Measurements from ENCODE around the gene PRR15L. TPM values are rescaled to one million over a fixed set of nuclear protein-coding genes. Genes with fewer than 3 reads are reported as not detected.

PRR15L gene
- polyA plus RNA-seq, 4 donors, result 17.4 to 23.6 (median 22.0) TPM

- no peak for DNase-seq (ENCODE audit: low read depth in 4 of 4, low spot score in 3 of 4)
These were observed 49.6 kb downstream of the PRR15L start for GRCh38 chr17:47907932-47908562.

GRCh38 chr17:47906443-47906842, 51.2 kb downstream of the PRR15L start:
- no peak for DNase-seq (ENCODE audit: low read depth in 4 of 4, low spot score in 3 of 4)

- no peak for DNase-seq (ENCODE audit: low read depth in 4 of 4, low spot score in 3 of 4)
These were observed 52.4 kb downstream of the PRR15L start for GRCh38 chr17:47905221-47905733.

DNA sequence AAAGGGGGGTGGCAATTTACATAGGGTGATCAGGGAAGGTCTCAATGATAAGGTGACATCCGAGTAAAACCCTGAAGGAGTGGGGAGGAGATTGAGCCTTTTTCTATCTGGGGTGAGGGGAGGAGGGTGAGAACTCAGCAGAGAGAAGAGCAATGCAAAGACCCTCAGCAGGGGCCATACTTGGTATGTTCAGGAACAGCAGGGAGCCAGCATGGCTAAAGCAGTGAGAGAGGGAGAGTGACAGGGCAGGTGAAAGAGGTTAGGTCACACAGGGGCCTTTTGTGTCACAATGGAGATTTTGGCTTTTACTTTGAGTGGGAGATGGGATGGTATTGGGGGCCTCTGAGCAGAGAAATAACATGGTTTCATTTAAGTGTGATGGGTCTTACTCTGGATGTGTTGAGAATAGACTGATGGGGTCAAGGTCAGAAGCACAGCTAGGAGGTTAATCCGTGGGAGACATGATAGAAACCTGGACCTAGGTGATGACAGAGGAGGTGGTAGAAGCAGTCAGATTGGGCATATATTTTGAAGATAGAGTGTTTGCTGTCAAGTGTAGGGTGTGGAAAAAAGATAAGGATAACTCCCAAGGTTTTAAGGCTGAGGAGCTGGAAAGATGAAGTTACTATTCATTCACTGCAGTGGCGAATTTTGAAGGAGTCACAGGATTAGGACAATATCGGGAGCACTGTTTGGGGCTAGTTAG, 55.5 kb downstream of the PRR15L start:
- no peak for DNase-seq (ENCODE audit: low read depth in 4 of 4, low spot score in 3 of 4)

Other genes starting within 250 kb of the PRR15L start
- gene TBX21, start 224.6 kb downstream of the PRR15L start, polyA plus RNA-seq (ENCODE audit: insufficient read length in 4 of 4), result under 1 TPM; 0.05 to 0.37 (median 0.11) TPM
- 10 to 100 TPM; 11.4 to 14.1 (median 11.9) TPM for gene OSBPL7, start 136.1 kb downstream of the PRR15L start, polyA plus RNA-seq (ENCODE audit: insufficient read length in 4 of 4)
- 10 to 100 TPM; 54.5 to 63.0 (median 55.7) TPM for gene MRPL10, start 126.3 kb downstream of the PRR15L start, polyA plus RNA-seq (ENCODE audit: insufficient read length in 4 of 4)
- 1 to 10 TPM; 1.8 to 2.6 (median 2.3) TPM for gene LRRC46, start 126.2 kb downstream of the PRR15L start, polyA plus RNA-seq (ENCODE audit: insufficient read length in 4 of 4)
- 10 to 100 TPM; 42.4 to 62.5 (median 60.2) TPM for gene SCRN2, start 116.6 kb downstream of the PRR15L start, polyA plus RNA-seq (ENCODE audit: insufficient read length in 4 of 4)
- 1 to 10 TPM; 2.3 to 3.3 (median 2.9) TPM for gene SP6, start 106.7 kb downstream of the PRR15L start, polyA plus RNA-seq (ENCODE audit: insufficient read length in 4 of 4)
- gene SP2, start 61.6 kb downstream of the PRR15L start, polyA plus RNA-seq (ENCODE audit: insufficient read length in 4 of 4), result 10 to 100 TPM; 24.3 to 25.7 (median 25.4) TPM
- 10 to 100 TPM; 21.1 to 22.6 (median 22.2) TPM for gene PNPO, start 16.3 kb downstream of the PRR15L start, polyA plus RNA-seq (ENCODE audit: insufficient read length in 4 of 4)
- gene CDK5RAP3, start 13.2 kb upstream of the PRR15L start, polyA plus RNA-seq (ENCODE audit: insufficient read length in 4 of 4), result 100 to 1,000 TPM; 118 to 153 (median 147) TPM
- 10 to 100 TPM; 19.5 to 24.2 (median 19.5) TPM for gene COPZ2, start 79.9 kb upstream of the PRR15L start, polyA plus RNA-seq (ENCODE audit: insufficient read length in 4 of 4)
- 100 to 1,000 TPM; 219 to 302 (median 264) TPM for gene NFE2L1, start 90.5 kb upstream of the PRR15L start, polyA plus RNA-seq (ENCODE audit: insufficient read length in 4 of 4)
- gene CBX1, start 143.6 kb upstream of the PRR15L start, polyA plus RNA-seq (ENCODE audit: insufficient read length in 4 of 4), result 100 to 1,000 TPM; 180 to 203 (median 189) TPM
- gene SNX11, start 149.9 kb upstream of the PRR15L start, polyA plus RNA-seq (ENCODE audit: insufficient read length in 4 of 4), result 10 to 100 TPM; 16.9 to 20.1 (median 18.0) TPM